Stomach (tissue), 4 donors: Measurements from ENCODE around the gene NCAM1.

ENCODE experiments used
- CTCF ChIP-seq, 7 experiments: fragments of 450-650 bp in 4 of 7; fragments of 200-600 bp in 3 of 7; sonication (generic) in 3 of 7; IDR thresholded peaks; one replicate each; pipeline ENCODE4 v1.5.1; 2016 to 2019; ENCODE audit warnings: antibody characterized with exemption in 7 of 7, control low read depth in 2 of 7, mild to moderate bottlenecking in 1 of 7
- EP300 ChIP-seq: sonication (generic); formaldehyde crosslinking; IDR thresholded peaks from one replicate; pipeline ENCODE4 v1.6.1; 2017; ENCODE audit warnings: antibody characterized with exemption
- POLR2A ChIP-seq, 4 donors: fragments of 450-650 bp; IDR thresholded peaks; one replicate each; pipeline ENCODE4 v1.6.1; 2016; ENCODE audit warnings: antibody characterized with exemption in 4 of 4, control low read depth in 2 of 4, mild to moderate bottlenecking in 1 of 4, moderate library complexity in 1 of 4
- POLR2AphosphoS5 ChIP-seq, 3 donors: sonication (generic); formaldehyde crosslinking; IDR thresholded peaks; one replicate each; pipeline ENCODE4 v1.6.1; 2016; ENCODE audit warnings: antibody characterized with exemption in 3 of 3

GRCh38 chr11:112983887-112984286 lies 22.7 kb downstream of the NCAM1 start:
- TF ChIP-seq POLR2AphosphoS5 (IDR thresholded peaks at IDR 0.05), result no peak
- no peak for TF ChIP-seq CTCF (IDR thresholded peaks at IDR 0.05)
- TF ChIP-seq EP300, result no peak
- TF ChIP-seq POLR2A (IDR thresholded peaks at IDR 0.05), result no peak
